A673 (cell line): Measurements from ENCODE around the gene IGFN1. TPM values are rescaled to one million over a fixed set of nuclear protein-coding genes. Genes with fewer than 3 reads are reported as not detected.
A peak's percentile ranks its signal among the peaks of the same experiment; 100 is the strongest.

ENCODE experiments used
- BruUV-seq: library from RNA; stranded (reverse); fragments of 400-500 nt; replicated peaks from 2 replicates; lab custom pipeline; 2021; lab: Mats Ljungman, UMichigan
- CTCF ChIA-PET: fragments of 300-600 bp; sonication (Branson Sonifier 250); formaldehyde crosslinking; loops from one replicate; lab custom pipeline; 2022; ENCODE audit warnings: antibody characterized with exemption; lab: Charles Lee
- POLR2A ChIA-PET: fragments of 300-600 bp; sonication (Branson Sonifier 250); formaldehyde crosslinking; loops from one replicate; lab custom pipeline; 2022; ENCODE audit warnings: antibody characterized with exemption; ENCODE audit not compliant: low non-redundant PET; lab: Charles Lee
- DNase-seq: peaks from one replicate; pipeline ENCODE4 v3.0.0-alpha.2; 2015; ENCODE audit warnings: low spot score
- H3K27ac ChIP-seq: fragments of 200-600 bp; sonication (generic); 2 replicates; pipeline ENCODE4 v1.5.1; 2016; ENCODE audit warnings: mixed run types, low read depth, mild to moderate bottlenecking, mixed read lengths, antibody characterized with exemption, low read length; ENCODE audit not compliant: poor library complexity, severe bottlenecking
- H3K27me3 ChIP-seq: fragments of 200-600 bp; sonication (generic); replicated peaks from 2 replicates; pipeline ENCODE4 v1.6.1; 2017; ENCODE audit warnings: mixed run types, low read depth, mild to moderate bottlenecking, mixed read lengths, antibody characterized with exemption, low read length; ENCODE audit not compliant: insufficient read depth, poor library complexity
- H3K36me3 ChIP-seq: fragments of 200-600 bp; sonication (generic); 2 replicates; pipeline ENCODE4 v1.6.1; 2016; ENCODE audit warnings: mixed run types, mild to moderate bottlenecking, mixed read lengths, antibody characterized with exemption, low read length; ENCODE audit not compliant: insufficient read depth, poor library complexity, severe bottlenecking
- H3K4me1 ChIP-seq: fragments of 200-600 bp; sonication (generic); 2 replicates; pipeline ENCODE4 v1.6.1; 2017; ENCODE audit warnings: mixed run types, mild to moderate bottlenecking, mixed read lengths, antibody characterized with exemption, low read length; ENCODE audit not compliant: insufficient read depth, poor library complexity, severe bottlenecking
- H3K4me3 ChIP-seq: fragments of 200-600 bp; sonication (generic); 2 replicates; pipeline ENCODE4 v1.5.1; 2016; ENCODE audit warnings: low read depth, mixed run types, mild to moderate bottlenecking, mixed read lengths, low read length; ENCODE audit not compliant: poor library complexity, severe bottlenecking
- H3K9me3 ChIP-seq: fragments of 200-600 bp; sonication (generic); 2 replicates; pipeline ENCODE4 v1.6.1; 2016; ENCODE audit warnings: mixed run types, low read depth, mild to moderate bottlenecking, mixed read lengths, antibody characterized with exemption, low read length; ENCODE audit not compliant: poor library complexity, severe bottlenecking
- CTCF ChIP-seq: fragments of 300-800, 200-600 bp; sonication (generic); conservative IDR thresholded peaks from 2 replicates; pipeline ENCODE4 v1.5.1; 2017; ENCODE audit warnings: low read depth, mild to moderate bottlenecking, antibody characterized with exemption, low read length, moderate library complexity, mixed read lengths
- EZH2 ChIP-seq: fragments of 200-600 bp; sonication (generic); IDR thresholded peaks from 2 replicates; pipeline ENCODE4 v1.6.1; 2017; ENCODE audit warnings: borderline replicate concordance, low read depth, mild to moderate bottlenecking, mixed read lengths, antibody characterized with exemption, low read length; ENCODE audit not compliant: poor library complexity, severe bottlenecking
- intact Hi-C: fragments of 100-400 bp; cut with micrococcal nuclease; formaldehyde crosslinking; loops from one replicate; pipeline ENCODE4 v1.10.0; 2022; ENCODE audit not compliant: unreplicated experiment
- total RNA-seq: library from RNA; stranded (reverse); gene quantifications from 2 replicates; pipeline ENCODE4 v1.2.3, GENCODE V29; 2021

IGFN1 gene
- total RNA-seq, 1 experiment from 2014 or later = 1.2 TPM

GRCh38 chr1:201270616-201271390, 80.2 kb downstream of the IGFN1 start:
- H3K9me3 ChIP-seq = no peaks in the 10 kb centered on the region
- intact Hi-C loops = no loop called here
- no peaks in the 10 kb centered on the region for H3K27me3 ChIP-seq
- POLR2A ChIA-PET = no interaction called here
- no peaks in the 10 kb centered on the region for H3K36me3 ChIP-seq
- DNase-seq = no peak
- TF ChIP-seq CTCF (no peak), EZH2 (no peak)
- no TSS peak for BruUV-seq
- no peak overlapping the region for H3K4me3 ChIP-seq
- peaks cover 73% of the 10 kb centered on the region for H3K4me1 ChIP-seq
- CTCF ChIA-PET = no interaction called here
- H3K27ac ChIP-seq = peak overlapping the region; percentile 99

GRCh38 chr1:201272799-201273198, 82.2 kb downstream of the IGFN1 start:
- TF ChIP-seq EZH2 (no peak), CTCF (no peak)
- H3K9me3 ChIP-seq = no peaks in the 10 kb centered on the region
- POLR2A ChIA-PET = no interaction called here
- intact Hi-C loops = no loop called here
- no peaks in the 10 kb centered on the region for H3K36me3 ChIP-seq
- H3K4me3 ChIP-seq = no peak overlapping the region
- CTCF ChIA-PET = interaction anchor here (0.6 kb wide), 1 partner anchor 37 kb away, joined by 5 read pairs; no protein-coding TSS in a partner anchor
- peak; percentile 68 for DNase-seq
- no peaks in the 10 kb centered on the region for H3K27me3 ChIP-seq
- H3K27ac ChIP-seq = peak overlapping the region; percentile 7
- no TSS peak for BruUV-seq
- peaks cover 67% of the 10 kb centered on the region for H3K4me1 ChIP-seq

GRCh38 chr1:201274616-201275252, 84.1 kb downstream of the IGFN1 start:
- Histone ChIP-seq H3K9me3 (no peaks in the 10 kb centered on the region), H3K4me3 (no peak overlapping the region), H3K27ac (peak overlapping the region; percentile 69), H3K4me1 (peaks cover 51% of the 10 kb centered on the region), H3K36me3 (no peaks in the 10 kb centered on the region), H3K27me3 (no peaks in the 10 kb centered on the region)
- intact Hi-C loops = no loop called here
- no peak for DNase-seq
- no TSS peak for BruUV-seq
- CTCF ChIA-PET = no interaction called here
- TF ChIP-seq EZH2 (no peak), CTCF (no peak)
- POLR2A ChIA-PET = no interaction called here
